Measurements from ENCODE around the gene NUP62. TPM values are rescaled to one million over a fixed set of nuclear protein-coding genes. Genes with fewer than 3 reads are reported as not detected.

Gene NUP62
- total RNA-seq, 3 donors from 2014 or later, result 30.9 to 41.0 (median 36.4) TPM

- Histone ChIP-seq H3K4me3 (peak overlapping the region; percentile 82 to 92 (median 88)), H3K9me3 (peaks cover 0 to 6% of the 10 kb centered on the region in 2 donors), H3K27ac (peak overlapping the region; percentile 99 to 100), H3K27me3 (no peaks in the 10 kb centered on the region), H3K36me3 (peaks cover 1% of the 10 kb centered on the region), H3K4me1 (peaks cover 4 to 7% of the 10 kb centered on the region in 2 donors)
- intact Hi-C loops (cut with DNase I; ENCODE audit: low total_unique reads), result no loop called here
- no peak for TF ChIP-seq POLR2AphosphoS5 (IDR thresholded peaks at IDR 0.05)
- TF ChIP-seq POLR2A (IDR thresholded peaks at IDR 0.05), result no peak
- TF ChIP-seq, protein P1, sequence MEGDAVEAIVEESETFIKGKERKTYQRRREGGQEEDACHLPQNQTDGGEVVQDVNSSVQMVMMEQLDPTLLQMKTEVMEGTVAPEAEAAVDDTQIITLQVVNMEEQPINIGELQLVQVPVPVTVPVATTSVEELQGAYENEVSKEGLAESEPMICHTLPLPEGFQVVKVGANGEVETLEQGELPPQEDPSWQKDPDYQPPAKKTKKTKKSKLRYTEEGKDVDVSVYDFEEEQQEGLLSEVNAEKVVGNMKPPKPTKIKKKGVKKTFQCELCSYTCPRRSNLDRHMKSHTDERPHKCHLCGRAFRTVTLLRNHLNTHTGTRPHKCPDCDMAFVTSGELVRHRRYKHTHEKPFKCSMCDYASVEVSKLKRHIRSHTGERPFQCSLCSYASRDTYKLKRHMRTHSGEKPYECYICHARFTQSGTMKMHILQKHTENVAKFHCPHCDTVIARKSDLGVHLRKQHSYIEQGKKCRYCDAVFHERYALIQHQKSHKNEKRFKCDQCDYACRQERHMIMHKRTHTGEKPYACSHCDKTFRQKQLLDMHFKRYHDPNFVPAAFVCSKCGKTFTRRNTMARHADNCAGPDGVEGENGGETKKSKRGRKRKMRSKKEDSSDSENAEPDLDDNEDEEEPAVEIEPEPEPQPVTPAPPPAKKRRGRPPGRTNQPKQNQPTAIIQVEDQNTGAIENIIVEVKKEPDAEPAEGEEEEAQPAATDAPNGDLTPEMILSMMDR (IDR thresholded peaks at IDR 0.05), result no peak
- DNase-seq (ENCODE audit: low spot score in 2 of 2), result no peak
Observed at GRCh38 chr19:49878744-49879070, 50.6 kb downstream of the NUP62 start.

GRCh38 chr19:49877879-49878743 lies 51.2 kb downstream of the NUP62 start:
- Histone ChIP-seq H3K4me3 (peak overlapping the region; percentile 82 to 92 (median 88)), H3K27ac (peak overlapping the region; percentile 99 to 100), H3K9me3 (peaks cover 0 to 5% of the 10 kb centered on the region in 2 donors), H3K27me3 (no peaks in the 10 kb centered on the region), H3K4me1 (peaks cover 4 to 7% of the 10 kb centered on the region in 2 donors), H3K36me3 (no peaks in the 10 kb centered on the region)
- TF ChIP-seq POLR2A (IDR thresholded peaks at IDR 0.05), result no peak
- DNase-seq (ENCODE audit: low spot score in 2 of 2), result peak; percentile 97 to 98
- intact Hi-C loops (cut with DNase I; ENCODE audit: low total_unique reads), result no loop called here

GRCh38 chr19:49877020-49877878 lies 52.1 kb downstream of the NUP62 start, which contains the start of the genes AKT1S1 and TBC1D17:
AKT1S1 (minus strand) TSS chr19:49877355; CDS start chr19:49873295, 4,060 bp downstream.
TBC1D17 (plus strand) TSS chr19:49877702; CDS start chr19:49877724, 22 bp downstream.
- H3K4me1 ChIP-seq, result peaks cover 4 to 7% of the 10 kb centered on the region in 2 donors
- no peaks in the 10 kb centered on the region for H3K27me3 ChIP-seq
- intact Hi-C loops (cut with DNase I; ENCODE audit: low total_unique reads), result no loop called here

DNA sequence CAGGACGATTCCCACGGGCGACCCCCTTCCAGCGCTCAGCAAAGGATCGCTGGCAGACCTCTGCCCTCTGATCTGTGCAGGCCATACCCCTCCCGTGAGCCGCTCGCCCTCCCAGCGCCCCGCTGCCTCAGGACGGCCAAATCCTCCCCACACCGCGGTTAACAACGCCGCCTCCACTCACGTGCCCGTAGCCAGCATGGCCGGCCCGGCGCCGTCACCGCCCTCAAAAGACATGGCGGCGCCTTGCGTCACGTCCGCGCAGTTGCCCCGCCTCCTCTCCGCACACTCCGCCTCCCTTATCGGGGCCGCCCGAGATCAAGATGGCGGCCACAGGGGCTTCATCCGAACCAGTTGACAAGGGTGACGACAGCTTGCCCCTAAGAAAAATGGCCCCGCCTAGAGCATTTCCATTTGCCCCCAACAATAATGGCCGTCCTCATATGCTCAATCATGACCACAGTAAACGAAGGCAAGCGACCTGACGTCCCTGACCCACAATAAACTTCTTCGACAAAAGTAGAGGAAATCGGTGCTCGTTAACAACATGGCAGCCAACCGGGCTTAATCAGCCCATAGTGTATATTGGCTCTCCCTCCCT lies 52.8 kb downstream of the NUP62 start:
- H3K36me3 ChIP-seq, result no peaks in the 10 kb centered on the region

More at GRCh38 chr19:49877020-49877878, 52.1 kb downstream of the NUP62 start, which contains the start of the genes AKT1S1 and TBC1D17:
- DNase-seq (ENCODE audit: low spot score in 2 of 2), result peak; percentile 99 to 100
- Histone ChIP-seq H3K36me3 (no peaks in the 10 kb centered on the region), H3K27ac (peak within 1 kb of the TSS; percentile 99 to 100), H3K4me3 (peak within 1 kb of the TSS; percentile 82 to 92 (median 88)), H3K9me3 (no peaks in the 10 kb centered on the region)
- TF ChIP-seq POLR2AphosphoS5 (IDR thresholded peaks at IDR 0.05), result peak; percentile 94 to 99 (median 98)
- TF ChIP-seq, protein P1 (IDR thresholded peaks at IDR 0.05), result peak in 2 of 3 donors; percentile 10 to 17
- TF ChIP-seq POLR2A (IDR thresholded peaks at IDR 0.05), result peak; percentile 96

More for the DNA sequence above, 52.8 kb downstream of the NUP62 start:
- TF ChIP-seq POLR2AphosphoS5 (IDR thresholded peaks at IDR 0.05), result peak; percentile 75 to 86 (median 77)
- TF ChIP-seq, protein P1 (IDR thresholded peaks at IDR 0.05), result no peak
- peak overlapping the region; percentile 82 to 92 (median 88) for H3K4me3 ChIP-seq
- intact Hi-C loops (cut with DNase I; ENCODE audit: low total_unique reads), result no loop called here
- peaks cover 4 to 7% of the 10 kb centered on the region in 2 donors for H3K4me1 ChIP-seq
- H3K9me3 ChIP-seq, result no peaks in the 10 kb centered on the region
- no peaks in the 10 kb centered on the region for H3K27me3 ChIP-seq
- H3K27ac ChIP-seq, result peak overlapping the region; percentile 99 to 100
- DNase-seq (ENCODE audit: low spot score in 2 of 2), result peak; percentile 99

All from breast epithelium (tissue), 4 donors.